ENCODE data around the gene KRTAP22-2.

KRTAP22-2 gene

GRCh38 chr21:30563072-30563471 is 27.1 kb downstream of the KRTAP22-2 start:
- DNase-seq (ENCODE audit: low read depth, low spot score): no peak

GRCh38 chr21:30561957-30562356 is 28.2 kb downstream of the KRTAP22-2 start:
- no peak for DNase-seq (ENCODE audit: low read depth, low spot score)

- DNase-seq (ENCODE audit: low read depth, low spot score): no peak
Observed at GRCh38 chr21:30561264-30561895, 28.8 kb downstream of the KRTAP22-2 start, which contains the start of gene KRTAP19-7. Gene KRTAP19-7 (minus strand): TSS chr21:30561314. CDS start chr21:30561289, 25 bp downstream.

- no peak for DNase-seq (ENCODE audit: low read depth, low spot score)
Observed at GRCh38 chr21:30555095-30555494, 35.1 kb downstream of the KRTAP22-2 start.

GRCh38 chr21:30552782-30553181 is 37.4 kb downstream of the KRTAP22-2 start:
- DNase-seq (ENCODE audit: low read depth, low spot score): no peak

GRCh38 chr21:30541764-30542163 is 48.4 kb downstream of the KRTAP22-2 start, which contains the start of gene KRTAP19-6:
Gene KRTAP19-6 (minus strand): TSS chr21:30541864. CDS start chr21:30541833, 31 bp downstream.
- DNase-seq (ENCODE audit: low read depth, low spot score): no peak
